Hepatocyte (in vitro differentiated cells): Measurements from ENCODE around the gene SPECC1. TPM values are rescaled to one million over a fixed set of nuclear protein-coding genes. Genes with fewer than 3 reads are reported as not detected.
A peak's percentile ranks its signal among the peaks of the same experiment; 100 is the strongest.

Experiments
- DNase-seq: peaks from one replicate; pipeline ENCODE4 v3.0.0-alpha.2; 2016; ENCODE audit warnings: low spot score
- H2AFZ ChIP-seq: fragments of 200-600 bp; sonication (generic); 2 replicates; pipeline ENCODE4 v1.6.0; 2016; ENCODE audit warnings: antibody characterized with exemption, mild to moderate bottlenecking
- H3K27ac ChIP-seq: fragments of 200-600 bp; sonication (generic); 2 replicates; pipeline ENCODE4 v1.5.1; 2016; ENCODE audit warnings: mild to moderate bottlenecking
- H3K27me3 ChIP-seq: fragments of 200-600 bp; sonication (generic); 2 replicates; pipeline ENCODE4 v1.6.1; 2016
- H3K36me3 ChIP-seq: fragments of 200-600 bp; sonication (generic); replicated peaks from 2 replicates; pipeline ENCODE4 v1.5.1; 2016; ENCODE audit warnings: low read depth; ENCODE audit not compliant: insufficient read depth
- H3K4me1 ChIP-seq: fragments of 200-600 bp; sonication (generic); 2 replicates; pipeline ENCODE4 v1.5.1; 2016; ENCODE audit warnings: mild to moderate bottlenecking, moderate library complexity; ENCODE audit not compliant: insufficient read depth
- H3K4me2 ChIP-seq: fragments of 200-600 bp; sonication (generic); 2 replicates; pipeline ENCODE4 v1.6.0; 2016
- H3K4me3 ChIP-seq: fragments of 200-600 bp; sonication (generic); 2 replicates; pipeline ENCODE4 v1.5.1; 2016; ENCODE audit warnings: mild to moderate bottlenecking
- H3K79me2 ChIP-seq: fragments of 200-600 bp; sonication (generic); 2 replicates; pipeline ENCODE4 v1.6.0; 2017; ENCODE audit warnings: mild to moderate bottlenecking
- H3K9me2 ChIP-seq: fragments of 200-600 bp; sonication (generic); replicated peaks from 2 replicates; pipeline ENCODE4 v1.6.0; 2017; ENCODE audit warnings: mild to moderate bottlenecking; ENCODE audit not compliant: insufficient read depth
- H3K9me3 ChIP-seq: fragments of 200-600 bp; sonication (generic); 2 replicates; pipeline ENCODE4 v1.5.1; 2016; ENCODE audit warnings: low read depth, mild to moderate bottlenecking
- H4K20me1 ChIP-seq: fragments of 200-600 bp; sonication (generic); 2 replicates; pipeline ENCODE4 v1.6.0; 2016; ENCODE audit warnings: mild to moderate bottlenecking; ENCODE audit not compliant: insufficient read depth, poor library complexity, severe bottlenecking
- EZH2 ChIP-seq: fragments of 200-600 bp; sonication (generic); IDR thresholded peaks from 2 replicates; pipeline ENCODE4 v1.6.1; 2016; ENCODE audit warnings: antibody characterized with exemption, mild to moderate bottlenecking, borderline replicate concordance
- EZH2phosphoT487 ChIP-seq: fragments of 200-600 bp; sonication (generic); IDR thresholded peaks from one replicate; pipeline ENCODE4 v1.6.1; 2018; ENCODE audit warnings: antibody characterized with exemption, mild to moderate bottlenecking, low read depth, moderate library complexity; ENCODE audit not compliant: unreplicated experiment, severe bottlenecking
- WGBS: methylation state at CpG from one replicate; pipeline ENCODE4 v1.1.6; 2016; ENCODE audit warnings: low lambda C conversion rate; ENCODE audit errors: missing lambda C conversion rate; 5-methylcytosine and 5-hydroxymethylcytosine counted together
- polyA plus RNA-seq: library from polyadenylated mRNA; unstranded; fragments of >200 nt; fragmentation: Nextera tagmentation; extraction: Ambion mirVana; gene quantifications from 2 replicates; pipeline ENCODE4 v1.2.1, GENCODE V29; 2016
- total RNA-seq: library from RNA; depleted of rRNA; stranded (reverse); fragments of >200 nt; gene quantifications from 2 replicates; pipeline ENCODE4 v1.2.3, GENCODE V29; 2014
- TF ChIP-seq, protein P1 (sequence below): fragments of 200-600 bp; sonication (generic); IDR thresholded peaks from 2 replicates; pipeline ENCODE4 v1.5.1; 2016; ENCODE audit warnings: antibody characterized with exemption, mild to moderate bottlenecking; ENCODE audit not compliant: poor library complexity

The SPECC1 gene
- total and polyA plus RNA-seq, 2 experiments from 2014 or later, result 20.4 to 57.5 TPM

- DNase-seq, result no peak
- Histone ChIP-seq H3K27ac (no peak overlapping the region), H3K4me1 (no peaks in the 10 kb centered on the region), H3K9me2 (no peaks in the 10 kb centered on the region), H3K4me3 (no peak overlapping the region), H2AFZ (no peak overlapping the region), H4K20me1 (no peaks in the 10 kb centered on the region), H3K36me3 (no peaks in the 10 kb centered on the region), H3K4me2 (no peak overlapping the region), H3K79me2 (peaks cover 16% of the 10 kb centered on the region), H3K27me3 (no peaks in the 10 kb centered on the region), H3K9me3 (no peaks in the 10 kb centered on the region)
- WGBS, result 73% methylated on average over 3 of the region's 3 CpGs
- TF ChIP-seq EZH2 (no peak), EZH2phosphoT487 (no peak)
- TF ChIP-seq, protein P1, sequence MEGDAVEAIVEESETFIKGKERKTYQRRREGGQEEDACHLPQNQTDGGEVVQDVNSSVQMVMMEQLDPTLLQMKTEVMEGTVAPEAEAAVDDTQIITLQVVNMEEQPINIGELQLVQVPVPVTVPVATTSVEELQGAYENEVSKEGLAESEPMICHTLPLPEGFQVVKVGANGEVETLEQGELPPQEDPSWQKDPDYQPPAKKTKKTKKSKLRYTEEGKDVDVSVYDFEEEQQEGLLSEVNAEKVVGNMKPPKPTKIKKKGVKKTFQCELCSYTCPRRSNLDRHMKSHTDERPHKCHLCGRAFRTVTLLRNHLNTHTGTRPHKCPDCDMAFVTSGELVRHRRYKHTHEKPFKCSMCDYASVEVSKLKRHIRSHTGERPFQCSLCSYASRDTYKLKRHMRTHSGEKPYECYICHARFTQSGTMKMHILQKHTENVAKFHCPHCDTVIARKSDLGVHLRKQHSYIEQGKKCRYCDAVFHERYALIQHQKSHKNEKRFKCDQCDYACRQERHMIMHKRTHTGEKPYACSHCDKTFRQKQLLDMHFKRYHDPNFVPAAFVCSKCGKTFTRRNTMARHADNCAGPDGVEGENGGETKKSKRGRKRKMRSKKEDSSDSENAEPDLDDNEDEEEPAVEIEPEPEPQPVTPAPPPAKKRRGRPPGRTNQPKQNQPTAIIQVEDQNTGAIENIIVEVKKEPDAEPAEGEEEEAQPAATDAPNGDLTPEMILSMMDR, result no peak
These were observed 207.7 kb downstream of the SPECC1 start for GRCh38 chr17:20216853-20217252.

- WGBS, result 98% methylated on average over 4 of the region's 4 CpGs
- Histone ChIP-seq H3K9me3 (no peaks in the 10 kb centered on the region), H3K79me2 (peaks cover 23% of the 10 kb centered on the region), H3K4me3 (no peak overlapping the region), H3K36me3 (no peaks in the 10 kb centered on the region), H4K20me1 (no peaks in the 10 kb centered on the region), H3K9me2 (no peaks in the 10 kb centered on the region), H2AFZ (no peak overlapping the region), H3K4me1 (no peaks in the 10 kb centered on the region), H3K4me2 (no peak overlapping the region), H3K27me3 (no peaks in the 10 kb centered on the region), H3K27ac (no peak overlapping the region)
- no peak for DNase-seq
- TF ChIP-seq, protein P1, result no peak
- TF ChIP-seq EZH2 (no peak), EZH2phosphoT487 (no peak)
These were observed 208.5 kb downstream of the SPECC1 start for GRCh38 chr17:20217677-20218076.

GRCh38 chr17:20218272-20218671 lies 209.1 kb downstream of the SPECC1 start:
- H3K27me3 ChIP-seq, result no peaks in the 10 kb centered on the region
- no peaks in the 10 kb centered on the region for H3K4me1 ChIP-seq
- no peaks in the 10 kb centered on the region for H3K9me3 ChIP-seq
- H4K20me1 ChIP-seq, result no peaks in the 10 kb centered on the region
- no peak overlapping the region for H3K4me2 ChIP-seq
- H3K9me2 ChIP-seq, result no peaks in the 10 kb centered on the region
- 91% methylated on average over 3 of the region's 3 CpGs for WGBS
- H3K36me3 ChIP-seq, result no peaks in the 10 kb centered on the region
- H2AFZ ChIP-seq, result no peak overlapping the region
- no peak overlapping the region for H3K4me3 ChIP-seq
- peaks cover 23% of the 10 kb centered on the region for H3K79me2 ChIP-seq
- no peak overlapping the region for H3K27ac ChIP-seq
- no peak for DNase-seq
- no peak for TF ChIP-seq EZH2phosphoT487
- no peak for TF ChIP-seq EZH2
- TF ChIP-seq, protein P1, result no peak

DNA sequence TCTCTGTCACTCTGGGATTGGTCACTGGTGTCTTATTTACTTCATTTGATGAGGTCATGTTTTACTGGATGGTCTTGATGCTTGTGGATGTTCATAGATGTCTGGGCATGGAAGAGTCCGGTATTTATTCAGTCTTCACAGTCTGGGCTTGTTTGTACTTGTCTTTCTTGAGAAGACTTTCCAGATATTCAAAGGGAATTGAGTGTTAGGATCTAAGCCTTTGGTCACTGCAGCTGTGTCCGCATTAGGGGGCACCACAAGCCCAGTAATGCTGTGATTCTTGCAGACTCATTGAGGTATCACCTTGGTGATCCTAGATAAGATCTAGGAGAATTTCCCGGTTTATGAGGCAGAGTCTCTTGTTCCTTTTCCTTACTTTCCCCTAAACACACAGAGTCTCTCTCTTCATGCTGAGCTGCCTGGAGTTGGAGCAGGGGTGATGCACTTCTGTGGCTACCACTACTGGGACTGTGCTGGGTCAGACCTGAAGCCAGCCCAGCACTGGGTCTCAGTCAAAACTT lies 214.7 kb downstream of the SPECC1 start:
- TF ChIP-seq EZH2, result no peak
- TF ChIP-seq, protein P1, result peak; percentile 9
- TF ChIP-seq EZH2phosphoT487, result no peak
- Histone ChIP-seq H3K4me1 (no peaks in the 10 kb centered on the region), H4K20me1 (no peaks in the 10 kb centered on the region), H3K4me3 (no peak overlapping the region), H3K79me2 (peaks cover 23% of the 10 kb centered on the region), H3K27me3 (no peaks in the 10 kb centered on the region), H3K27ac (no peak overlapping the region), H3K4me2 (no peak overlapping the region), H3K9me3 (no peaks in the 10 kb centered on the region), H3K36me3 (no peaks in the 10 kb centered on the region), H2AFZ (no peak overlapping the region), H3K9me2 (no peaks in the 10 kb centered on the region)
- DNase-seq, result no peak
- WGBS, result 49% methylated on average over 3 of the region's 3 CpGs
